ENCODE measurements around the gene ANKS1A.
"Not testable (repeated sequence)": the region's sequence is repeated elsewhere in the genome, so short reads cannot be mapped to it uniquely, and the experiment has no call there.

Gene ANKS1A

DNA sequence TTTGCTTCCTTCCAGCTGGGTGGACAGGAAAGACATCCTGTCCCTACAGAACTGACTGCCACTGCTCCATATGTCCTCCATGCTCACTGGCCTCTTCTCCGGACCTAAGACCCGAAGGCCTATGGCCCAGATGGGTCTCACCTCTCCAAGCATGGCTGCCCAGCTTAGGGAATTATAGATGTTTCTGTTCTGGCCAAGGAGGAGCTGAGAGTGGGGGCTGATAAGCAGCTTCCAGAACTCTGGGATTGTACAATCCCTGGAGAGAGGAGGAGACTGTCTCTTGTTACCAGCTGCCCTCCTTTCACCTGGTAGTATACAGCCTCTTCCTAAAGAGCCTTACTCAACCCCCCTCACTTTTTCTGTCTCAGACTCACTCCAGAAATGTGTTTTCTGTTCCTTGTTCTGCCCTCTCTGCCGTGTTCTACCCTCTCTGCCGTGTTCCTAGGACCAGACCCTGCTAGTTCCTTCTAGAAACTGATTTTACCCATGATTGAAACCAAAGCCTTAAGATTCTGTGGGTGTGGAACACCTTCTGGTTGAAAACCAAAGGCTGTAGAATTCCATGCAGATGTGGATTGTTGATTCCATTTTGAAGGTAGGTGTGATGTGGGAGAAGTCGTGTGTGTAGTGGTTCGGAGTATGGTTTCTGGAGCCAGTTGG, 28.7 kb downstream of the ANKS1A start:
- DNase-seq (ENCODE audit: low read depth in 2 of 2, low spot score in 1 of 2): no peak

DNA sequence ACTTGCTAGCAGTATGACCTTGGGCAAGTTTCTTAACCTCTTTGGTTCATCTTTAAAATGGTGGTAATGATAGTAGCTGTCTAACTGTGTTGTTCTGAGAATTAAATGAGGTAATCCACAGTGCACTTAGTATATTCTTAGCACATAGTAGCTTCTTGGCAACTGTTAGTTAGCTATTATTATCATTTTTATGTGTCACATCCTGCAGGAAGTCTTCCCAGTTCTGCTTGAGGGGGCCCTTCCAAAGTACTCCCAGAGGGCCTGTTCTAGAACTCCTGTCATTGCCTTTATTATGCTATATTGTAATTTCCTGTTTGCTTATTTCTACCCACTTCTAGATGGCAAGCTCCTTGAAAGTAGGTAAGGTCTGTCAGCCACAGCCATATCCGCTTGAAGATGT, 30.6 kb downstream of the ANKS1A start:
- no peak for DNase-seq (ENCODE audit: low read depth in 2 of 2, low spot score in 1 of 2)

DNA sequence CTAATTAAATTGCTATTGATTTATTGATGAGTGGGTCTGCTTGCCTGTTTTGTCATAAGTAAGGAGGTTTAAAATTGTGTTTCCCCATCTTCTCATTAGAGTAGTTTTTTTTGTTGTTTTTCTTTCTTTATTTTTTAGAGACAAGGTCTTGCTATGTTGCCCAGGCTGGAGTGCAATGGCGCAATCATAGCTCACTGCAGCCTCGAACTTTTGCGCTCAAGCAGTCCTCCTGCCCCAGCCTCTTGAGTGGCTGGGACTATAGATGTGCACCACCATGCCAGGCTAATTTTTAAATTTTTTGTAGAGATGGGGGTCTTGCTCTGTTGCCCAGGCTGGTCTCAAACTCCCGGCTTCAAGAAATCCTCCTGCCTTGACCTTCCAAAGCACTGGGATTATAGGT, 31.0 kb downstream of the ANKS1A start:
- DNase-seq (ENCODE audit: low read depth in 2 of 2, low spot score in 1 of 2): no peak

DNA sequence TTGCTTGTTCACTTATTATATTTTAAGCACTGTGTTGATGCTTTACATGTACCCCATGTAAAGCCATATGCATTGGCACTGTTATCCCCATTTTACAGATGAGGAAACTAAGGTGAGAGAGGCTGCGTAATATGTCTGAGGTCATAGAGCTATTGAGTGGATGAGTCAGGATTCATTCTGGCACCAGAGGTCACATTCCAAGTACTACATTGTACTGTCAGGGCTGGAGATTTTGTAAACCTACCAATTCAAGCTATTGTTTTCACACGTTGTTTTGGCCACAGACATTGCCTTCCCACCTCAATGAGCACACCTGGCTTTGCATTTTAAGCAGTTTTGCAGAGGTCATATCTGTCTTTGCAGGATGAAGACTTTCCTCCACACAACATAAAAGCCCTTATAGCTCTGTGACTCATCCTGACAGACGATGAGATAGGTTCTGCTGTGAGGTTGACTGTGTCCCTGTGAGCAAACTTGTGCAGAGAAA, 33.2 kb downstream of the ANKS1A start:
- DNase-seq (ENCODE audit: low read depth in 2 of 2, low spot score in 1 of 2): no peak

DNA sequence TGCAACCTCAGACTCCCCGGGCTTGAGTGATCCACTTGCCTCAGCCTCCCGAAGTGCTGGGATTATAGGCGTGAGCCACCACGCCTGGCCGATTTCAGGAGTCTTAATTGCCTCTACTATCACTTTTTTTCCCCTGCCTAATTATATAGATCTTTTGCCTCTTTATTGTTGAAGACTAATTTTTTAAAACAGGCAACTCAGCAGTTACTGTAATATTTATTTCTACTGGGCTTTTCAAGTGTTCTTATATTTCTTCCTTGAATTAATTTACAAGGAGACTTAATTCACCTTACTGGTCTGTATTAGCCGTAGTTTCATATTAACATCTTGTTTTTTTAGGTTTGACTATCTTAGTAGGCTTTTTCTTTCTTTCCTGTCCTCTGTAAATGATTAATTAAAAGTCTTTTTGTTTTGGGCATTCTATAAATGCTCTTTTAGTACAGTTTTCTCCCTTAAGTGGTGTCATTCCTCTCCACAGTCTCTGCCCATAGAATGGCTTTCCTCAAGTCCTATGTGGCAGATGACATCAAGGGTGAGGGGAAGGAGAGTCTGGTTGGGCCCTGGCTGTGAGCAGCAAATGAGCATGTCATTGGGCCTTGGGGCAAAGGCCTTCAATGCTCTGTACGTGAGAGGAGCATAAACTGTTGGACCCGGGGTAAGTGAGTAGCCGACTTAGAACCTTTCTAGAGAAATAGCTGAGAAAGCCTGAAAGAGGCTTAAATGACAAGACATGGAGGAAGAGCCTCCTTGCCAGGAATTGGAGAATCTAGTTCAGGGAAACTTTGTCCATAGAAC, 36.0 kb downstream of the ANKS1A start:
- DNase-seq (ENCODE audit: low read depth in 2 of 2, low spot score in 1 of 2): no peak

DNA sequence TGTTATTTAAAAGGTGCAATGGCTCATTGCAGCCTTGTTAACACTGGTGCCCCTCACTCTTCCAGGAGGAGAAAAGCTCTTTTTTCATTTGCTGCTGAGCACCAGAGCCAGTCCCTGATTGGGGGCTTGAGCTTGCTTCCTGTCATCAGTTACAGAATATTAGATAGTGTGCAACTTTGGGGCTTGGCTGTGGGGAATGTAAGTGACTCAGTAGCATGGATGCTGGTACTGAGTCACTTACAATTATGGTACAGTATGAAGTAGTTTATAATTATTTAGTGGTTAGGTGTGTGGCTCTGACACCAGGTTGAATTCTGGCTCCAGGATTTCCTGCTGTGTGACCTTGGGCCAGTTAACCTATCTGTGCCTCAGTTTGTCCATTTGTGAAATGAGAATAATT, 37.6 kb downstream of the ANKS1A start:
- no peak for DNase-seq (ENCODE audit: low read depth in 2 of 2, low spot score in 1 of 2)

DNA sequence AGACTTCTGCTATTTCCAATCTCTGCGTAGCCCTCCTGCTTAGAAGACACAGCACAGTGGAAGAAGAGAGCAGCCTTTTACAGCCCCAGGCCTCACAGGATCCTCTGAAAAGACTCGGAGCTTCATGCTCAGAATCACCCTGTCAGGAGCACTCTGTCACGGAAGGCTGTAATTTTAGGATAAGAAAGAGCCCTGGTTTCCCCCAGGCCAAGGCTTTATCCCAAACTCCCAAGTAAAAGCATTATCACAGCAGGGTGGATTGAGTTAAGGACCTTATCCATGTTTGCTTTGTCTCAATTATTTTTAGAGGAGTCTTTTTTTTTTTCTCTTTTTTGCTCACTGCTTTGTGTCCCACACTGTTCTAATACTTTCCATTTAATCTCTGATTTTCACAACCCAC, 39.2 kb downstream of the ANKS1A start:
- no peak for DNase-seq (ENCODE audit: low read depth in 2 of 2, low spot score in 1 of 2)

DNA sequence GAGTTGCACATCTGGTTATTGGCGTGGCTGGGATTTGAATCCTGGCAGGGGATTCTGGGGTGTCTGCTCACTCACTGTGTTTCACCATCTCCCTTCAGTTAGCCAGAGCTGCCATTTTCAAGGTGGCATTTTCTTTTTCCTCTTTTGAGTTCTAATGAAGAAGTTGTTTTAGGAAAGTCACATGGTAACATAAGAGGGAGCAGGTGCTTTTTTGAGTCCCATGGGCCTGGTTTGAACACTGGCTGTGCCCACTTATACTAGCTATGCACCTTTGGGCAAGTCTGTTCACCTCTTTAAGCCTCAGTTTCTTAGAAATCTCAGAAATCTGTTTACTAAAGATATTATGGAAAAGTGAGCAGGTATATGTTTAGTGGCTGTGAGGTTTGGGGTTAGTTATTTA, 39.6 kb downstream of the ANKS1A start:
- no peak for DNase-seq (ENCODE audit: low read depth in 2 of 2, low spot score in 1 of 2)

DNA sequence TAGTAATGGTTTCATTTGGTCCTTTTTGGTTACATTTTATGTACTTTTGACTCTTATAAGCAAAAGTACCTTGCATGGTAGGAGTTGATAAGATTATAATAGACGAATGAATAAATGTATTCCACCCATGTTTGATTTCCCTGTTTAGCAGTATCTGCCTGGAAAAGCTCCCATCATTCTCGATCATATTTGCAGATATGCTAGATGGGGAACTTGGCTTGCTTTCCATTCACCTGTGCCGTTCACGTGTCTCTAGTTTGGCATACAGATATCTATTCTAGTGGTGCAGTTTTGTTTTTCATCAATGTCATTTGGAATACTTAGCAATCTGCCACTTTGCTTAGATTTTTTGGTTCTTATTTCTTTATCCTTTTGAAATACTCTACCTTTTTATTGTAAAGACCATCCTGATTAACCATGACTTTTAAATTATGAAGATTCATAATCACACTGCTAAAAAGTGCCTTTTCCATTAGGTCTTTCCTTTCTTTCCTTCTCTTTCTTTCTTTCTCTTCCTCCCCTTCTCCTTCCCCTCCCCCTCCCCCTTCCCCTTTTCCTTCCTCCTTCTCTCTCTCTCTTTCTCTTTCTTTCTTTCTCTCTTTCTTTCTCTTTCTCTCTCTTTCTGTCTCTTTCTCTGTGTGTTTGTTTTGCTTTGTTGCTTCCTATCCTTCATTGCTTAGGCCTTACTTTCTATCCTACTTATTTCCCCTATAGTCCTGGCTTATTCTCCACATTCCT, 40.4 kb downstream of the ANKS1A start:
- DNase-seq (ENCODE audit: low read depth in 2 of 2, low spot score in 1 of 2): no peak

DNA sequence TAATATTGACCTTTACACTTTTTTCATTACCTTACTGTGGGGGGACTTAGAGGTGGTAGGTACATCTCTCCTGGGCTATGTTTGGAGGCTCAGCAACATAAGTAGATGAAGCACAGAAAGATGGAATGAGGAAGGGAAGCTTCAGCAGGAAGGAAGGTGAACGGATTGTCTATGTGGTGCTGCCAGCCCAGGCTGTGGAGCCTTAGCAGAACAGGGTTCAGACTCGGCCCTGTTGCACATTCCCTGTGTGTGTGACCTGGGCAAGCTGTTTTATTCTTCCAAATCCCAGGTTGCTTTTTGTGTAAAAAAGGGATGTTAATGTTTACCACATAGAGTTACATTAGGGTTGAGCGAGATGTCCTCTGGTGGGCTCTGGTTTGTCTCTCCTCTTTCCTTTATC, 41.2 kb downstream of the ANKS1A start:
- no peak for DNase-seq (ENCODE audit: low read depth in 2 of 2, low spot score in 1 of 2)

DNA sequence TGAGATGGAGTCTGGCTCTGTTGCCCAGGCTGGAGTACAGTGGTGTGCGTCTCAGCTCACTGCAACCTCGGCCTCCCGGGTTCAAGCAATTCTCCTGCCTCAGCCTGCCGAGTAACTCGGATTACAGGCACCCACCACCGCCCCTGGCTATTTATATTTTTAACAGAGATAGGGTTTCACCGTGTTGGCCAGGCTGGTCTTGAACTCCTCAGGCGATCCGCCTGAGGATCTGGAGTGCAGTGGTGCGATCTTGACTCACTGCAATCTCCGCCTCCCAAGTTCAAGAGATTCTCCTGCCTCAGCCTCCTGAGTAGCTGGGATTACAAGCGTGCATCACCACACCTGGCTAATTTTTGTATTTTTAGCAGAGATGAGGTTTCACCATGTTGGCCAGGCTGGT, 43.1 kb downstream of the ANKS1A start:
- DNase-seq (ENCODE audit: low read depth in 2 of 2, low spot score in 1 of 2): not testable (repeated sequence)

DNA sequence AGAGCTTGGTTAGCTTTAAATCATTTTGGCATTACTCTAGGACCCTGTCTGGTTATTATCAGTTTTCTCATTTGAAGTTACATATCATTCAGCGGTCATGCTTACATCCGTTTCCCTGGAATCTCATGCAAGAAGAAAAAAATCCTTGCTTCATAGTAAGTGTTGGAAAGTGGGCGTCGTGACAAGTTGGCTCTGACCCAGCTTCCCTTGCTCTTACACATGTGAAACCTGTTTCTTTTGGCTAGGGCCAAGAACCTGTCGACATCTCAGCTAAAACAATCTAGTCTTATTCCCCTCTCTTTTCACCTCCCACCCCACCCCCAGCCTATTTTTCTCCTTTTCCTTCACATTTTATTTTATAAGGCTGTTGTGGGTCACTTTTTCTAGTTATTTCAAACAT, 45.5 kb downstream of the ANKS1A start:
- DNase-seq (ENCODE audit: low read depth in 2 of 2, low spot score in 1 of 2): no peak

DNA sequence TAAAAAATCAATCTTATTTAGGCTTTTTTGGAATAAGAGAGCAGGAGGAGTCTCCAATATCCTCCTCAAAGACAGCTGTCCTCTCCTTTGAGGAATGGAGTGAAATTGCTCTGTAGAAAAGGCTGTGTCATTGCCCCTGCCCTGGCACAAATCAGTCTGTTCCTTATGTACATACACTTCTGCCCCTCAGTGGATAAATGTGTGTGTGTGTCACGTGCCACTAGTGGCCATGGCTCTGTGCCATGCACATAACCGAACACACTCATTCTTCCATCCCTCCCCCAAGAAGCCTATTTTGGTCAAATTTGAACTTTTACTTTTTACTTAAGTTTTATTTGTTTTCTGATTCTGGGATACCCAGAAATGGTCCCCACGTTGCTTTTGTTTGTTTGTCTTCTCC, 49.2 kb downstream of the ANKS1A start:
- no peak for DNase-seq (ENCODE audit: low read depth in 2 of 2, low spot score in 1 of 2)

DNA sequence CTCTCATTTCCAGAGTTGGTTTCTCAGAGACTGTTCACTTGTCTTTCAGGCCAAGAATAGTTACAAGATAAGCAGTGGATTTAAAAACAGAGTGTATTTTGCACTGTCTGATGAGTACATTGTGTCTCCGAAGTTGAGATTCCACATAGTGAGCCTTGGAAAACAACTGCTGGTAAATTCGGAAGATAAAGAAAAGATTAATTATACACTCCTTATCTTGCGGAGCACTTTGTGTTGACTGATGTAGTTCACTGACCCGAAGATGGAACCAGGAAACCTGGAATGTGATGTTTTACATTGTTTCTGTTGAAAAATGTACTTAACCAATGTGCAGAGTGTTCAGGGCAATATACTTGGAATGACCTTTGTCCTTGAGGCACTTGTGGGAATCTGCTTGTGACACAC, 51.0 kb downstream of the ANKS1A start:
- DNase-seq (ENCODE audit: low read depth in 2 of 2, low spot score in 1 of 2): no peak

DNA sequence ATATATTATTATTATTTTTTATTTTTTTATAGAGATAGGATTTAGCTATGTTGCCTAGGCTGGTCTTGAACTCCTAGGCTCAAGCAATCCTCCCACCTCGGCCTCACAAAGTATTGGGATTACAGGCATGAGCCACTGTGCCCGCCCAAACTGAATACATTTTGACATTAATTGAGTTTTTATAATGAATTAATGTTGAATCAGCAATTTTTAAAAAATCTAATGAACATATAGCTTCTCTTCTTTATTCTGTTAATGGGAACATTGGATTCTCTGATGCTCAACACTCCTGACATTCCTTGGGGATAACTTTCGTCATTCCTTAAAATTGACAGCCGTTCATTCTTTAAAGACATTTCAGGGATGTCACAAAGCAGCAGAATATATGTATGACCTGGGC, 52.4 kb downstream of the ANKS1A start:
- DNase-seq (ENCODE audit: low read depth in 2 of 2, low spot score in 1 of 2): no peak

DNA sequence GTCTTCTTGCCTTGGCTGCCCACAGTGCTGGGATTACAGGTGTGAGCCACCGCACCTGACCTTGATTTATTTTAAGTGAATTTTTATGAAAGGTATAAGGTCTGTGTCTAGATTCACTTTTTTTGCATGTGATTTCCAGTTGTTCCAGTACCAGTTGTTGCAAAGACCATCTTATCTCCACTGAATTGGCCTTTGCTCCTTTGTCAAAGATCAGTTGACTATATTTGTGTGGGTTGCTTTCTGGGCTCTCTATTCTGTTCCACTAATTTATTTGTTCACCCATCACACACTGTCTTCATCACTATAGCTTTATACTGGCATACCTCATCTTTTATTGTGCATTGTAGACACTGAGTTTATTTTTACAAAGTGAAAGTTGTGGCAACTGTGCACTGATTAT, 56.3 kb downstream of the ANKS1A start:
- no peak for DNase-seq (ENCODE audit: low read depth in 2 of 2, low spot score in 1 of 2)

DNA sequence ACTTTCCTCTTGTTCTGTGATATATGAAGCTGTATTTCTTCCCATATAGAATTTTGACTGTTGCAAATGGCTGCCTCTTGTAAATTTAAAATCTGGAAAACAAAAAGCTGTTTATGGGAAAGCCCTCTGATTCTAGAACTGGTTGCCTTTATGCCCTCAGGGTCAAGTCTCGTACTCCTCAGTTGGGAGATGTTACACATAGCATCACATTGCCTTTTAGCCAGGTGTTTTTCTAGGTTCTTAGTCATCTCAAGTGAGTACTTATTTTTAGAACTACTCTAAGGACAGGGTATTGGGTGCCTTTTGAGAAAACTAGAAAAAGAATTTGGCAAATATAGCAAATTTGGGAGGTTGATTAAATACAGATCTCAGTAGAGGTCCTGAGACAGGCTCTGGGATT, 58.5 kb downstream of the ANKS1A start:
- no peak for DNase-seq (ENCODE audit: low read depth in 2 of 2, low spot score in 1 of 2)

DNA sequence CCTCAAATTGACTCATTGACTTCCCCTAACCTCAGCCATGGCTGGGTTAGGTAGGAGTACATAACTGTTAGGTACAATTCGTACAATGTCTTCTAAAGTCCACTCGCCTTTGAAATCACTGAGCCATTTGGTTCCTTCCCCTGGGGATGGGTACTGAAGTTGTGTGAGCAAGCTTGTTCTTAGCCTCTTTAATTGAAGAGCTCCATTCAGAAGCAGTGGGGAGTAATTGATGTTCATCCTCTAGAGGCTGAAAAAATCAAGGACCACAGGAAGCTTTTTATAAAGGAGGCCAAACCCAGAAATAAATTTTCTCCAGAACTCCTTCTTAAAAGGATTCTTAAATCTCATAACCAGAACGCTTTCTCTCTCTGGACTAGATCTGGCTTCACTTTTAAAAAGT, 60.6 kb downstream of the ANKS1A start:
- no peak for DNase-seq (ENCODE audit: low read depth in 2 of 2, low spot score in 1 of 2)

DNA sequence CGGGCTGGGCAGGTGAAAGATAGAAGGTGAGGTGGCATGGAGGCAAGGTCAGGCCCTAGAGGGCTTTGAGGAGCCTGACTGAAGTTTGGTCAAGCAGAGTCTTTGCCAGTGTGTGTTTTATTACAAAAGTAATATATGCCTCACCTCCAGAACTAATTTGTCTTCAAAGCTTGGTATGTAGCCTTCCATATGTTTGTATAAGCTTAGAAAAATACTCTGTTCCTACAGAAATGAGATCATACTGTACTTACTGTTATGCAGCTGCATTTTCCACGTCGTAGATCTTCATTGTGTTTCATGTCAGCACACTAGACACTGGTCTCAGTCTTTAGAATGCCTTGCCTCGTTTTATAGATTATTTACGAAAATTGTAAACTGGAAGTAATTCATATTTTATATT, 61.8 kb downstream of the ANKS1A start:
- no peak for DNase-seq (ENCODE audit: low read depth in 2 of 2, low spot score in 1 of 2)

DNA sequence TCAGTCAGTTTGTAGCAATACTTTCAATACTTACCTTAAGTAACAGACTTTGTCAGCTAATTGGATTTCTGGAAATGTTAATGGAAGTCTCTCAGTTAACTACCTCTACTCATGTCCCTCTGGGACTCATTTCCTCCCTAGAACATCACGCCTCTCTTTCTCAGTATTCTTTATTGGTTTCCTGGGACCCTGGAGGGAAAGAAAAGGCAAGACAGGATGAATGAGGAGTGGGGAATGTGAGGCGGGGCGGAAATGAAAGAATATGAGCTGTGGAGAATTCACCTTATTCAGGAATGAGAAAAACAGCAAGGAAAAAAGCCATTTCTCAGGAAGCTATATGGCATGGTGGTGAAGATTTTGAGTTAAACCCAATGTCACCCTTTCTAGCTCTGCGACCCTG, 62.7 kb downstream of the ANKS1A start:
- no peak for DNase-seq (ENCODE audit: low read depth in 2 of 2, low spot score in 1 of 2)

DNA sequence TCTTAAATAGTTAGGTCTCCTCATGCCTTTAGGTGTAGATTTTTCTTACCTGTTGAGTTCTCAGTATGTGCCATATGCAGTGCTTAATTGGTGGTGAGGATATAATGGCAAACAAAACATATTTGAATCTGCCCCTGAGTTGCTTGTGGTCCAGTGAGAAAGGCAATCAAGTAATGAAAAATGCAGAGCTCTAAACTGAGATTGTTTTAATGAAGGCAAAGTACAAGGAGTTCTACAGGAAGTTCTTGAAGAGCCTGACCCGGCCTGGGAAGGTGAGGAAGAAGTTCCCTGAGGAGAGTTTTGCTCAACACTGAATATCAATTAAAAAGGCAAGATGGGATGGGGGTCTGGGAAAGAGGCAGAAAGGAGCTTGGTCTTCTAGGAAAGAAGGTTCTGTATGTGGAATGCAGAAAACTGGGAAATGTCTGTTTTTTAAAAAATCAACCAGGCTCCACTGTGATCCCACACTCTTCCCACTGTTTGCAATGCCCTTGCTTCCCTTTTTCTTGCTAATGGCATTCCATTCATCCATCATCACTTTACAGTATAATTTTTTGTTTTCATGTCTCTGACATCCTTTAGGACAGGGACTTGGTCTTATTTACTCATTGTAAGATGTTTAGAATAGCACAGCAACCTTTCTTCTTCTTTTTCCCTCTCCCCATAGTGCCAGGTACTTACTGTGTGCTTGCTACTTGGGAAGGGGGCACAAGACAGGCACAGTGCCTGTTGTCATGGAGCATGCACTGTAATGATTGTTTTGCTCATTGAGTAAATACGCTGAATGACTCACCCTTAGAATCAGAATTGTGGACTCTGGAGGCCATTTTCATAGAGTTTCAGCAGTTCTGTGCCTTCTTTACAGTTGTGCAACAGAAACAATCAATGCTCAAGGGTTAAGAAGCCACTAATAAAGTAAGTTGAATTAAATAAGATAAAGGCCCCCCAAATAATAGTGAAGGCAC, 64.3 kb downstream of the ANKS1A start:
- no peak for DNase-seq (ENCODE audit: low read depth in 2 of 2, low spot score in 1 of 2)
